ENCODE results near the gene SAMHD1. TPM values are rescaled to one million over a fixed set of nuclear protein-coding genes. Genes with fewer than 3 reads are reported as not detected.

Gene SAMHD1
- total and polyA plus RNA-seq, 10 donors: 52.3 to 238 (median 195) TPM

- Histone ChIP-seq H3K27me3 (replicated peaks in 1 of 7) (no peaks in the 10 kb centered on the region), H3K36me3 (peaks cover 0 to 100% (median 69%) of the 10 kb centered on the region in 6 donors), H3K27ac (no peak overlapping the region), H3K4me1 (peaks cover 0 to 52% (median under 1%) of the 10 kb centered on the region in 6 donors), H3K9me3 (no peaks in the 10 kb centered on the region), H3K4me3 (no peak overlapping the region)
- intact Hi-C loops (cut with DNase I; ENCODE audit: low total_unique reads): no loop called here
- 82 to 94% (median 84%) methylated on average over 2 of the region's 2 CpGs for WGBS, 5 donors
- DNase-seq: no peak
- TF ChIP-seq CTCF (IDR thresholded peaks at IDR 0.05 in 8 of 11, conservative IDR thresholded peaks at IDR 0.05 in 3 of 11) (no peak), POLR2AphosphoS5 (IDR thresholded peaks at IDR 0.05) (no peak), POLR2A (IDR thresholded peaks at IDR 0.05) (no peak)
Observed at GRCh38 chr20:36925234-36925633, 26.3 kb downstream of the SAMHD1 start.

- DNase-seq: no peak
- H3K27me3 ChIP-seq (replicated peaks in 1 of 7): no peaks in the 10 kb centered on the region
- intact Hi-C loops (cut with DNase I; ENCODE audit: low total_unique reads): no loop called here
- H3K4me3 ChIP-seq: no peak overlapping the region
- H3K27ac ChIP-seq: peak overlapping the region in 2 of 8 donors; percentile 12 to 16
- TF ChIP-seq CTCF (IDR thresholded peaks at IDR 0.05 in 8 of 11, conservative IDR thresholded peaks at IDR 0.05 in 3 of 11) (no peak), POLR2AphosphoS5 (IDR thresholded peaks at IDR 0.05) (no peak), POLR2A (IDR thresholded peaks at IDR 0.05) (no peak)
- peaks cover 0 to 96% (median 62%) of the 10 kb centered on the region in 6 donors for H3K36me3 ChIP-seq
- 85 to 92% (median 90%) methylated on average over 9 of the region's 9 CpGs for WGBS, 5 donors
- H3K4me1 ChIP-seq: peaks cover 0 to 51% (median 5%) of the 10 kb centered on the region in 6 donors
- no peaks in the 10 kb centered on the region for H3K9me3 ChIP-seq
Observed at GRCh38 chr20:36924167-36925045, 27.1 kb downstream of the SAMHD1 start.

- TF ChIP-seq POLR2AphosphoS5 (IDR thresholded peaks at IDR 0.05): no peak
- TF ChIP-seq CTCF (IDR thresholded peaks at IDR 0.05 in 8 of 11, conservative IDR thresholded peaks at IDR 0.05 in 3 of 11): no peak
- no peak for TF ChIP-seq POLR2A (IDR thresholded peaks at IDR 0.05)
- Histone ChIP-seq H3K4me3 (no peak overlapping the region), H3K27me3 (replicated peaks in 1 of 7) (no peaks in the 10 kb centered on the region), H3K9me3 (no peaks in the 10 kb centered on the region), H3K36me3 (peaks cover 0 to 96% (median 70%) of the 10 kb centered on the region in 6 donors), H3K27ac (peak overlapping the region in 3 of 8 donors; percentile 21 to 36 (median 30)), H3K4me1 (peaks cover 0 to 20% (median 6%) of the 10 kb centered on the region in 6 donors)
- intact Hi-C loops (cut with DNase I; ENCODE audit: low total_unique reads): no loop called here
- WGBS, 5 donors: 80 to 98% (median 92%) methylated on average over 7 to 8 of the region's 8 CpGs
- no peak for DNase-seq
Observed at GRCh38 chr20:36920334-36920730, 31.2 kb downstream of the SAMHD1 start.

GRCh38 chr20:36919715-36920333 is 31.7 kb downstream of the SAMHD1 start:
- no peak for DNase-seq

More at GRCh38 chr20:36919715-36920333, 31.7 kb downstream of the SAMHD1 start:
- Histone ChIP-seq H3K27ac (peak overlapping the region in 4 of 8 donors; percentile 21 to 36 (median 28)), H3K9me3 (no peaks in the 10 kb centered on the region), H3K27me3 (replicated peaks in 1 of 7) (no peaks in the 10 kb centered on the region), H3K4me1 (peaks cover 0 to 17% (median 6%) of the 10 kb centered on the region in 6 donors), H3K36me3 (peaks cover 0 to 96% (median 71%) of the 10 kb centered on the region in 6 donors), H3K4me3 (no peak overlapping the region)
- intact Hi-C loops (cut with DNase I; ENCODE audit: low total_unique reads): no loop called here
- WGBS, 5 donors: 10 to 21% (median 14%) methylated on average over 2 of the region's 2 CpGs
- TF ChIP-seq POLR2AphosphoS5 (IDR thresholded peaks at IDR 0.05) (no peak), CTCF (IDR thresholded peaks at IDR 0.05 in 8 of 11, conservative IDR thresholded peaks at IDR 0.05 in 3 of 11) (peak; percentile 67 to 89 (median 83))

Data from spleen (tissue), 11 donors.